Common myeloid progenitor, CD34-positive (primary cell): ENCODE results near the gene ANTKMT.
A peak's percentile ranks its signal among the peaks of the same experiment; 100 is the strongest.

Experiments
- CTCF ChIA-PET: fragments of 350-600 bp; sonication (Branson Sonifier 250); formaldehyde crosslinking; loops from one replicate; lab custom pipeline; 2021; ENCODE audit warnings: antibody characterized with exemption; lab: Charles Lee
- POLR2A ChIA-PET: fragments of 350-600 bp; sonication (Branson Sonifier 250); formaldehyde crosslinking; loops from one replicate; lab custom pipeline; 2021; ENCODE audit warnings: antibody characterized with exemption; lab: Charles Lee
- DNase-seq, 3 donors: peaks; one replicate each; pipeline versions ENCODE4 v3.0.0 to v3.0.0-alpha.2; 2013
- H3K27ac ChIP-seq, 2 experiments: 1 replicate in 1 of 2; 2 replicates in 1 of 2; pipeline ENCODE4 v1.7.0; 2013; ENCODE audit warnings: inconsistent platforms in 2 of 2, low read length in 2 of 2, mild to moderate bottlenecking in 2 of 2, low read depth in 1 of 2, moderate library complexity in 1 of 2; ENCODE audit not compliant: severe bottlenecking in 2 of 2, insufficient read depth in 1 of 2, poor library complexity in 1 of 2
- H3K27me3 ChIP-seq, 5 experiments: replicated peaks in 2 of 5; 1 replicate in 3 of 5; 2 replicates in 2 of 5; pipeline versions ENCODE4 v1.6.1 to v1.7.0; 2013; ENCODE audit warnings: low read length in 4 of 5, mild to moderate bottlenecking in 2 of 5, moderate library complexity in 2 of 5, inconsistent platforms in 1 of 5; ENCODE audit not compliant: insufficient read depth in 5 of 5, control insufficient read depth in 4 of 5
- H3K36me3 ChIP-seq, 4 experiments: 1 replicate in 2 of 4; 2 replicates in 2 of 4; pipeline versions ENCODE4 v1.6.1 to v1.7.0; 2013; ENCODE audit warnings: low read length in 3 of 4, control low read depth in 1 of 4, mild to moderate bottlenecking in 1 of 4; ENCODE audit not compliant: control insufficient read depth in 4 of 4, insufficient read depth in 4 of 4
- H3K4me1 ChIP-seq, 4 experiments: 1 replicate in 3 of 4; 2 replicates in 1 of 4; pipeline versions ENCODE4 v1.6.1 to v1.7.1; 2013; ENCODE audit warnings: low read length in 3 of 4, mild to moderate bottlenecking in 3 of 4, control low read depth in 1 of 4, inconsistent platforms in 1 of 4, moderate library complexity in 1 of 4; ENCODE audit not compliant: control insufficient read depth in 4 of 4, insufficient read depth in 4 of 4; ENCODE audit errors: control extremely low read depth in 1 of 4
- H3K4me3 ChIP-seq, 7 experiments: 1 replicate in 4 of 7; 2 replicates in 3 of 7; pipeline versions ENCODE4 v1.5.1 to v1.7.0; 2013; ENCODE audit warnings: mild to moderate bottlenecking in 7 of 7, low read length in 6 of 7, moderate library complexity in 6 of 7, inconsistent platforms in 2 of 7, low read depth in 2 of 7, control low read depth in 1 of 7; ENCODE audit not compliant: insufficient read depth in 4 of 7, control insufficient read depth in 1 of 7; ENCODE audit errors: extremely low read depth in 1 of 7
- H3K9me3 ChIP-seq, 5 experiments: 1 replicate in 4 of 5; 2 replicates in 1 of 5; pipeline versions ENCODE4 v1.6.1 to v1.7.1; 2013; ENCODE audit warnings: low read length in 4 of 5, mild to moderate bottlenecking in 2 of 5, inconsistent platforms in 1 of 5, low read depth in 1 of 5, moderate library complexity in 1 of 5; ENCODE audit not compliant: control insufficient read depth in 4 of 5, insufficient read depth in 2 of 5; ENCODE audit errors: control extremely low read depth in 1 of 5
- WGBS: methylation state at CpG from one replicate; pipeline ENCODE4 v1.1.5; 2013; ENCODE audit not compliant: insufficient coverage; 5-methylcytosine and 5-hydroxymethylcytosine counted together

The ANTKMT gene

GRCh38 chr16:674968-675883 is 45.7 kb upstream of the ANTKMT start, which contains the start of gene RHBDL1:
TSS of gene RHBDL1 (plus strand) at chr16:675671. CDS start at chr16:675791, 120 bp downstream.
- H3K36me3 ChIP-seq: peaks cover 2 to 40% (median 34%) of the 10 kb centered on the region in 4 experiments
- no peaks in the 10 kb centered on the region for H3K9me3 ChIP-seq
- POLR2A ChIA-PET: no interaction called here
- H3K4me1 ChIP-seq: peaks cover 0 to 20% (median 15%) of the 10 kb centered on the region in 4 experiments
- peaks cover 0 to 32% (median 2%) of the 10 kb centered on the region in 5 experiments for H3K27me3 ChIP-seq
- peak in 2 of 3 donors; percentile 42 to 43 for DNase-seq
- 8% methylated on average over 62 of the region's 73 CpGs for WGBS
- CTCF ChIA-PET: interaction anchor here (1.0 to 1.4 kb wide), 2 partner anchors 8 to 14 kb away, joined by 5 to 6 read pairs; partner anchors contain the start of gene RHOT2
- no peak within 1 kb of the TSS for H3K27ac ChIP-seq
- H3K4me3 ChIP-seq: peak within 1 kb of the TSS in 4 of 7 experiments; percentile 36 to 64 (median 42)

GRCh38 chr16:675884-676564 is 44.9 kb upstream of the ANTKMT start:
- Histone ChIP-seq H3K27me3 (peaks cover 0 to 32% (median 2%) of the 10 kb centered on the region in 5 experiments), H3K4me1 (peaks cover 0 to 24% (median 19%) of the 10 kb centered on the region in 4 experiments), H3K4me3 (peak overlapping the region in 3 of 7 experiments; percentile 36 to 64 (median 40)), H3K27ac (no peak overlapping the region), H3K36me3 (peaks cover under 1 to 33% (median 27%) of the 10 kb centered on the region in 4 experiments), H3K9me3 (no peaks in the 10 kb centered on the region)
- ChIA-PET POLR2A (no interaction called here), CTCF (interaction anchor here (0.7 to 1.4 kb wide), 3 partner anchors 9 to 15 kb away, joined by 4 to 6 read pairs (median 5); partner anchors contain the start of gene RHOT2)
- 87% methylated on average over 15 of the region's 25 CpGs for WGBS
- no peak for DNase-seq

- no peak overlapping the region for H3K27ac ChIP-seq
- H3K36me3 ChIP-seq: peaks cover 0 to 30% (median 22%) of the 10 kb centered on the region in 4 experiments
- ChIA-PET POLR2A (no interaction called here), CTCF (interaction anchor here (0.7 to 1.4 kb wide), 3 partner anchors 9 to 16 kb away, joined by 4 to 6 read pairs (median 4); partner anchors contain the start of gene RHOT2)
- H3K9me3 ChIP-seq: no peaks in the 10 kb centered on the region
- DNase-seq: no peak
- H3K4me1 ChIP-seq: peaks cover 0 to 29% (median 24%) of the 10 kb centered on the region in 4 experiments
- H3K27me3 ChIP-seq: peaks cover 0 to 32% (median 2%) of the 10 kb centered on the region in 5 experiments
- 96% methylated on average over 21 of the region's 21 CpGs for WGBS
- no peak overlapping the region for H3K4me3 ChIP-seq
These were observed 44.4 kb upstream of the ANTKMT start for GRCh38 chr16:676565-676902.

GRCh38 chr16:676913-677312 is 44.0 kb upstream of the ANTKMT start:
- Histone ChIP-seq H3K36me3 (peaks cover 0 to 31% (median 21%) of the 10 kb centered on the region in 4 experiments), H3K4me3 (no peak overlapping the region), H3K27me3 (peaks cover 0 to 32% (median 2%) of the 10 kb centered on the region in 5 experiments), H3K4me1 (peaks cover 0 to 33% (median 28%) of the 10 kb centered on the region in 4 experiments), H3K27ac (no peak overlapping the region), H3K9me3 (no peaks in the 10 kb centered on the region)
- POLR2A ChIA-PET: no interaction called here
- CTCF ChIA-PET: interaction anchor here (0.7 to 1.1 kb wide), 2 partner anchors 15 to 17 kb away, joined by 4 read pairs; no protein-coding TSS in a partner anchor
- WGBS: 70% methylated on average over 23 of the region's 23 CpGs
- DNase-seq: no peak

- no peak for DNase-seq
- CTCF ChIA-PET: interaction anchor here (1.1 kb wide), 1 partner anchor 17 kb away, joined by 4 read pairs; no protein-coding TSS in a partner anchor
- WGBS: 61% methylated on average over 39 of the region's 57 CpGs
- POLR2A ChIA-PET: no interaction called here
- Histone ChIP-seq H3K4me1 (peaks cover 0 to 39% (median 33%) of the 10 kb centered on the region in 4 experiments), H3K27ac (no peak overlapping the region), H3K36me3 (peaks cover 0 to 31% (median 21%) of the 10 kb centered on the region in 4 experiments), H3K9me3 (no peaks in the 10 kb centered on the region), H3K27me3 (peaks cover 0 to 32% (median 2%) of the 10 kb centered on the region in 5 experiments), H3K4me3 (no peak overlapping the region)
These were observed 43.4 kb upstream of the ANTKMT start for GRCh38 chr16:677316-678190.

GRCh38 chr16:678209-678857 is 42.6 kb upstream of the ANTKMT start:
- CTCF ChIA-PET: interaction anchor here (1.0 to 1.1 kb wide), 2 partner anchors 8 to 19 kb away, joined by 3 read pairs; no protein-coding TSS in a partner anchor

More at GRCh38 chr16:678209-678857, 42.6 kb upstream of the ANTKMT start:
- no peaks in the 10 kb centered on the region for H3K9me3 ChIP-seq
- H3K27ac ChIP-seq: no peak overlapping the region
- DNase-seq: no peak
- peaks cover 0 to 32% (median 2%) of the 10 kb centered on the region in 5 experiments for H3K27me3 ChIP-seq
- WGBS: 93% methylated on average over 19 of the region's 21 CpGs
- peaks cover 0 to 31% (median 18%) of the 10 kb centered on the region in 4 experiments for H3K36me3 ChIP-seq
- no peak overlapping the region for H3K4me3 ChIP-seq
- H3K4me1 ChIP-seq: peaks cover 0 to 47% (median 38%) of the 10 kb centered on the region in 4 experiments
- POLR2A ChIA-PET: no interaction called here
